ENCODE data around the gene ADGRD1. TPM values are rescaled to one million over a fixed set of nuclear protein-coding genes. Genes with fewer than 3 reads are reported as not detected.
"Not testable (repeated sequence)": the region's sequence is repeated elsewhere in the genome, so short reads cannot be mapped to it uniquely, and the experiment has no call there.

ADGRD1 gene
- total RNA-seq, 1 donor from 2014 or later: 46.9 TPM

DNA sequence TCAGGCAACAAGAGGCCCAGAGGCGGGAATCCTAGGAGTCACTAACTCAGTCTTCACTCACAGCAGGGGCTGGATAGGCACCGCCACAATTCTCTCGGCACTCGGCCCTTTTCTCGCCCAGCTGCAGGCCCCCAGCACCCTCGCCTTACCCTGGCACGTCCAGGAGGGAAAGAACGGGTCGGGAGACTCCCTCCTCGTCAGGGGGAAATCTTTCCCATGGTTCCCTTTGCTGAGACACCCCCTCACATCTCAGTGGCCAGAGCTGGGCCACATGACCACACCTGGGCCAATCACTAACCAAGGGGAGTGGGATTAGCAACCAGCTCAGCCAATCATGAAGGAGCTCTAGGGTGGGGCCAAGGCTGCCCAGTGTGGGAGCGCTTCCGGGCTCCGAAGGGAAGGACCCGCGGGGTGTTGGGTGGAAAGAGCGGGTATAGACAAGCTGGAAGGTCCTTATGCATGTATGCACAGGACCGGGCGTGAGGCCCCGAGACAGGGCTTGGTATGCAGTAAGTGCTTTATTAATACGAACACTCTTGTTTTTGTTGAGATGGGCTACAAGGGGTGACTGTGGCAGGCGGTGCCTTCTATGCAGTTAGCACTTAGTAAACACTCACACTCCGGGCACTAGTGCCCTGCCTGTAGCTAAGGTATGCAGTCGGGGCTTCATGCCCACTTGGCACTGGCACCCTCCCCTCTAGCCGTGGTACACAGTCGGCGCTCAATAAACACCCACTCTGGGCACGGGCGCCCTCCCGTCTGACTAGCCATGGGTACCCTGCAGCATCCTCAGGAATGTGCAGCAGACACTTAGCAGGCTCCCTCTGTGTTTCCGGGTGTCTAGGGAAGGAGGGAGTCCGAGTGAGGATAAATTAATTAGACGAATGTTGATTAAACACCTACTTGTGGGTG lies 40.3 kb downstream of the ADGRD1 start:
- H3K4me1 ChIP-seq: no peaks in the 10 kb centered on the region
- H3K36me3 ChIP-seq: peaks cover 0 to 5% of the 10 kb centered on the region in 2 donors
- DNase-seq (ENCODE audit: low spot score in 2 of 2): no peak
- no peaks in the 10 kb centered on the region for H3K9me3 ChIP-seq
- intact Hi-C loops (cut with DNase I): no loop called here
- no peak overlapping the region for H3K4me3 ChIP-seq
- TF ChIP-seq, protein P1, sequence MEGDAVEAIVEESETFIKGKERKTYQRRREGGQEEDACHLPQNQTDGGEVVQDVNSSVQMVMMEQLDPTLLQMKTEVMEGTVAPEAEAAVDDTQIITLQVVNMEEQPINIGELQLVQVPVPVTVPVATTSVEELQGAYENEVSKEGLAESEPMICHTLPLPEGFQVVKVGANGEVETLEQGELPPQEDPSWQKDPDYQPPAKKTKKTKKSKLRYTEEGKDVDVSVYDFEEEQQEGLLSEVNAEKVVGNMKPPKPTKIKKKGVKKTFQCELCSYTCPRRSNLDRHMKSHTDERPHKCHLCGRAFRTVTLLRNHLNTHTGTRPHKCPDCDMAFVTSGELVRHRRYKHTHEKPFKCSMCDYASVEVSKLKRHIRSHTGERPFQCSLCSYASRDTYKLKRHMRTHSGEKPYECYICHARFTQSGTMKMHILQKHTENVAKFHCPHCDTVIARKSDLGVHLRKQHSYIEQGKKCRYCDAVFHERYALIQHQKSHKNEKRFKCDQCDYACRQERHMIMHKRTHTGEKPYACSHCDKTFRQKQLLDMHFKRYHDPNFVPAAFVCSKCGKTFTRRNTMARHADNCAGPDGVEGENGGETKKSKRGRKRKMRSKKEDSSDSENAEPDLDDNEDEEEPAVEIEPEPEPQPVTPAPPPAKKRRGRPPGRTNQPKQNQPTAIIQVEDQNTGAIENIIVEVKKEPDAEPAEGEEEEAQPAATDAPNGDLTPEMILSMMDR (IDR thresholded peaks at IDR 0.05): no peak
- no peak overlapping the region for H3K27ac ChIP-seq
- H3K27me3 ChIP-seq: no peaks in the 10 kb centered on the region

DNA sequence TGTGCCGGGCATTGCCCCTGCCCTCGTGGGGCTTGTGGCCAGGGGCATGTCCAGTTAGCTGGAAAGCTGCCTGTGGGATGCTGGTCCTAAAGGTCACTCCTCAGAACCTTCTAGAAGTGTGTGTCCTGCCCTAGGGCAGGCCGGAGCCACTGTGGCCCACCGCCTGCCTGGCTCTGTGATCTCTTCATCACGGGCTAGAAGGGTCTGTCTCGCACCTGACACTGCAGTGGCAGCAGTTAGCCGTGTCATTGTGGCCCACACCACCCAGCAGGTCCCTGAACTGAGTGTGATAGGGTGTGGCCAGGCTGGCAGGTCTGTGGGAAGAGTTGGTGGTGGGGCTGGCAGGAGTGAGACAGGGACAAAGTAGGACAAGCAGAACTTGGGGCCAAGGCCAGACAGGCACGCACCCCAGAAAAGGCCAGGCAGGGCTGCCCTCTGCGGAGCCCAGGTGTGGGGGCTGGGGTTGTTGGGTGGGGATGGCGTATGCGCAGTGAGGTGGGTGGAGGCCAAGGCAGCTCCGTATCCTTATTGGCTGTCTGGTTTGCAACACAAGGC lies 41.2 kb downstream of the ADGRD1 start:
- peaks cover 0 to 5% of the 10 kb centered on the region in 2 donors for H3K36me3 ChIP-seq
- no peaks in the 10 kb centered on the region for H3K9me3 ChIP-seq
- intact Hi-C loops (cut with DNase I): no loop called here
- TF ChIP-seq, protein P1 (IDR thresholded peaks at IDR 0.05): no peak
- H3K27ac ChIP-seq: no peak overlapping the region
- DNase-seq (ENCODE audit: low spot score in 2 of 2): no peak
- no peaks in the 10 kb centered on the region for H3K27me3 ChIP-seq
- no peak overlapping the region for H3K4me3 ChIP-seq
- no peaks in the 10 kb centered on the region for H3K4me1 ChIP-seq

DNA sequence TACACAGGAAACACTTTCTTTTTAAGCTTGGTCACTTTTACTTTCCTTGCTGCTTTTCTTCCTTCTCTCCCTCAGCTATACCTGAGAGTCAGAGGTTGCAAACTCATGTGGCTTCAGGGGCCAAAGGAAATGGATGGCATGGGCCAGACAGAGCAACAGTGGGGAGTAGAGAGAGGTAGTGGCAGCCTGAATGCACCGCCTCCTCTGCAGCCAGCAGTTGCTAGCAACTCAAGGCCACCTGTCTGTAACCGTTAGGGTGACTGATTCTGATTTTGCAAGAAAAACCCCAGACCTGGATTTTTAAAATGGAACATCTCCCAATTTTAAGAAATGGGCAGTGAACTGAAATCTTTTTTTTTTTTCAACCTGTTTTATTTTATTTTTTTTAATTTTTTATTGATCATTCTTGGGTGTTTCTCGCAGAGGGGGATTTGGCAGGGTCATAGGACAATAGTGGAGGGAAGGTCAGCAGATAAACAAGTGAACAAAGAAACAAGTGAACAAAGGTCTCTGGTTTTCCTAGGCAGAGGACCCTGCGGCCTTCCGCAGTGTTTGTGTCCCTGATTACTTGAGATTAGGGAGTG lies 41.8 kb downstream of the ADGRD1 start:
- intact Hi-C loops (cut with DNase I); DNase-seq (ENCODE audit: low spot score in 2 of 2); H3K4me3 ChIP-seq; H3K36me3 ChIP-seq; H3K27ac ChIP-seq; H3K4me1 ChIP-seq; H3K9me3 ChIP-seq; H3K27me3 ChIP-seq: not testable (repeated sequence)

DNA sequence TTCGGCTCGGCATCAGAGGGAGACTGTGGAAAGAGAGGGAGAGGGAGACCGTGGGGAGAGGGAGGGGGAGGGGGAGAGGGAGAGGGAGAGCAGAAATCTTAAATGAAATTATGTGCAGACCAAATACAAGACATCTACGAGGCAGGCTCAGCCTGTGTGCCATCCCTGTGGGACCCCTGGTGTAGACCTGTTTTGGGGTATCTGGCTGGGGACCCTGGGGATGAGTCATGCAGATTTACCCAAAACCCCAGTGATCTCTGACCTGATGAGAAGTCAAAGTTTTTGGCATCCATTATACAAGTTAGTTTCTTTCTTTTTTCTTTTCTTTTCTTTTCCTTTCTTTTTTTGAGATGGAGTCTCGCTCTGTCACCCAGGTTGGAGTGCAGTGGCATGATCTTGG lies 44.4 kb downstream of the ADGRD1 start:
- Histone ChIP-seq H3K4me3 (no peak overlapping the region), H3K27me3 (no peaks in the 10 kb centered on the region), H3K9me3 (no peaks in the 10 kb centered on the region), H3K36me3 (no peaks in the 10 kb centered on the region), H3K4me1 (no peaks in the 10 kb centered on the region), H3K27ac (no peak overlapping the region)
- TF ChIP-seq, protein P1 (IDR thresholded peaks at IDR 0.05): no peak
- intact Hi-C loops (cut with DNase I): no loop called here
- DNase-seq (ENCODE audit: low spot score in 2 of 2): no peak

DNA sequence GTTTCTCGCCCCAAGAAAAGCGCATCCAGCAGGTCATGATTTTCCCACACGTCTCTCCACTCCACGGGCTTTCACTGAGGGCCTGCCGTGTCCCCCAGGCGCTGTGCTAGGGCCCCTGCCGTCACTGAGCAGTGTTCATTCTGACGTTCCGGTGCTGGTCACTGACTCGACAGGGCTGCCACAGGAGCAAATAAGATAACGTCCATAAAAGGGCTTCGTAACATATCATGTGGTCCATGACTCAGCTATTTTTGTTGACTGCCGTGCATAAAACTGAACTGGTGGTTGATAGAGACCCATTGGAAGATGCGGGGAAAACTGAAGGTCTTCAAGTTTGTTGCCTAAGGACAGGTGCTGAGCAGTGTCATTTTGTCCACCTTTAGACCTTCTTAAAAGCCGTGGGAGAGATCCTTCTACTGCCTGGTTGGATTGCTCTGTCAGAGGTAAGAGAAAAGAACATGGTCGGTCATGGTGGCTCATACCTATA lies 46.3 kb downstream of the ADGRD1 start:
- intact Hi-C loops (cut with DNase I): no loop called here
- Histone ChIP-seq H3K4me3 (no peak overlapping the region), H3K4me1 (no peaks in the 10 kb centered on the region), H3K9me3 (no peaks in the 10 kb centered on the region), H3K27ac (no peak overlapping the region), H3K27me3 (no peaks in the 10 kb centered on the region), H3K36me3 (no peaks in the 10 kb centered on the region)
- TF ChIP-seq, protein P1 (IDR thresholded peaks at IDR 0.05): no peak
- DNase-seq (ENCODE audit: low spot score in 2 of 2): no peak

DNA sequence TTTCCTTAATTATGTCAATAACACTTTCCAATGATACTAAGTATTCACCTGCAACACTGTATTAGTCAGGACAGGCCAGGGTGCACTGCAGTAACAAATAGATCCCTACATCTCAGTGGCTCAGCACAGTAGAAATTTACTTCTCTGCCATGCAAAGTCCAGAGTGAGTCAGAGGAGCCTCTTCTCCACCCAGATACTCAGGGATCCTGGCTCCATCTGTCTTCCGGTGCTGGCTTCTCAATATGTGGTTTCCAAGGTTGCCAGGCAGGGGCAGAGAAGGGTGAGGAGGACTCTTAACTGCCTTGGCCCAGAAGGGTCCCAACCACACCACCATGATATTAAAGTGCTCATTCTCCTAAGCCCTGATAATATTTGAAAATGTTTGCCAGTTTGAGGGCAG lies 47.8 kb downstream of the ADGRD1 start:
- no peaks in the 10 kb centered on the region for H3K4me1 ChIP-seq
- H3K27ac ChIP-seq: no peak overlapping the region
- intact Hi-C loops (cut with DNase I): no loop called here
- no peak for DNase-seq (ENCODE audit: low spot score in 2 of 2)
- H3K9me3 ChIP-seq: no peaks in the 10 kb centered on the region
- no peak overlapping the region for H3K4me3 ChIP-seq
- no peaks in the 10 kb centered on the region for H3K27me3 ChIP-seq
- TF ChIP-seq, protein P1 (IDR thresholded peaks at IDR 0.05): no peak
- no peaks in the 10 kb centered on the region for H3K36me3 ChIP-seq
